ENCODE data around the gene ZNF524. TPM values are rescaled to one million over a fixed set of nuclear protein-coding genes. Genes with fewer than 3 reads are reported as not detected.
A peak's percentile ranks its signal among the peaks of the same experiment; 100 is the strongest.

The ZNF524 gene
- total and polyA plus RNA-seq, 10 of the 15 experiments (the other 5 are each of a cell fraction or from before 2014, with no cell fraction given): 0.47 to 18.6 (median 12.4) TPM; not detected in 1

DNA sequence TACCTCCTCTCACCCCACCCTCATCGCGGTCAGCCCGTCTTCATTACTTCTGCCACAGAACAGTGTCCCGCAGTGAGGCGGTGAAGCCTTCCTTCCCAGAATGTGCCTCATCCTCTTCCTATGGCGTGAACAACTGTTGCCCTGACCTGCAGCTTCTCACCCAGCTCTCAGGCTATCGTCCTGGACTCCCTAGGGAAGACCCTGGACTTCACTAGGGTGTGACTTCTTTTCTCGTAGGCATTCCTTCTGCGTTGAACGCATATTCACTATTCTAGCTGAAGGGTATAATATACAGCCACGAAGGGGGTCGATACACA lies 6.3 kb downstream of the ZNF524 start (continued):
- TF ChIP-seq TAF1 (IDR thresholded peaks at IDR 0.05; ENCODE audit: borderline replicate concordance, low read depth, low read length) (no peak), CBX5 (IDR thresholded peaks at IDR 0.05; ENCODE audit: low read depth) (no peak), MEF2A (IDR thresholded peaks at IDR 0.05; ENCODE audit: insufficient read depth, low read depth, low read length) (no peak), JUNB (IDR thresholded peaks at IDR 0.05) (no peak), SUZ12 (IDR thresholded peaks at IDR 0.05; ENCODE audit: unreplicated experiment) (no peak), SPI1 (IDR thresholded peaks at IDR 0.05; ENCODE audit: borderline replicate concordance, insufficient read depth, low read depth, low read length) (no peak), SIX5 (IDR thresholded peaks at IDR 0.05; ENCODE audit: low read depth, low read length, severe bottlenecking) (no peak), RBBP5 (conservative IDR thresholded peaks at IDR 0.05) (no peak), POLR2A (IDR thresholded peaks at IDR 0.05; ENCODE audit: low read depth, low read length) (peak; percentile 36; the same call in 1 of the 2 replicates), RB1 (IDR thresholded peaks at IDR 0.05; ENCODE audit: borderline replicate concordance) (no peak), NFIC (IDR thresholded peaks at IDR 0.05; ENCODE audit: low read depth, low read length) (no peak), SUPT20H (IDR thresholded peaks at IDR 0.05; ENCODE audit: borderline replicate concordance, control insufficient read depth, low read depth, low read length) (no peak), LARP7 (IDR thresholded peaks at IDR 0.05) (no peak), MYC (IDR thresholded peaks at IDR 0.05; ENCODE audit: insufficient read depth, insufficient read length, insufficient replicate concordance, low read length, severe bottlenecking) (no peak), TCF3 (IDR thresholded peaks at IDR 0.05; ENCODE audit: borderline replicate concordance, insufficient read depth, low read depth, low read length) (no peak), CBFB (IDR thresholded peaks at IDR 0.05; ENCODE audit: low read depth) (no peak), ETV6 (conservative IDR thresholded peaks at IDR 0.05 in 1 of 2, IDR thresholded peaks at IDR 0.05 in 1 of 2; ENCODE audit: borderline replicate concordance in 1 of 2, low read depth in 1 of 2) (no peak), HDGF (IDR thresholded peaks at IDR 0.05) (peak; percentile 92; the same call in 1 of the 2 replicates)
- TF ChIP-seq, protein P1, sequence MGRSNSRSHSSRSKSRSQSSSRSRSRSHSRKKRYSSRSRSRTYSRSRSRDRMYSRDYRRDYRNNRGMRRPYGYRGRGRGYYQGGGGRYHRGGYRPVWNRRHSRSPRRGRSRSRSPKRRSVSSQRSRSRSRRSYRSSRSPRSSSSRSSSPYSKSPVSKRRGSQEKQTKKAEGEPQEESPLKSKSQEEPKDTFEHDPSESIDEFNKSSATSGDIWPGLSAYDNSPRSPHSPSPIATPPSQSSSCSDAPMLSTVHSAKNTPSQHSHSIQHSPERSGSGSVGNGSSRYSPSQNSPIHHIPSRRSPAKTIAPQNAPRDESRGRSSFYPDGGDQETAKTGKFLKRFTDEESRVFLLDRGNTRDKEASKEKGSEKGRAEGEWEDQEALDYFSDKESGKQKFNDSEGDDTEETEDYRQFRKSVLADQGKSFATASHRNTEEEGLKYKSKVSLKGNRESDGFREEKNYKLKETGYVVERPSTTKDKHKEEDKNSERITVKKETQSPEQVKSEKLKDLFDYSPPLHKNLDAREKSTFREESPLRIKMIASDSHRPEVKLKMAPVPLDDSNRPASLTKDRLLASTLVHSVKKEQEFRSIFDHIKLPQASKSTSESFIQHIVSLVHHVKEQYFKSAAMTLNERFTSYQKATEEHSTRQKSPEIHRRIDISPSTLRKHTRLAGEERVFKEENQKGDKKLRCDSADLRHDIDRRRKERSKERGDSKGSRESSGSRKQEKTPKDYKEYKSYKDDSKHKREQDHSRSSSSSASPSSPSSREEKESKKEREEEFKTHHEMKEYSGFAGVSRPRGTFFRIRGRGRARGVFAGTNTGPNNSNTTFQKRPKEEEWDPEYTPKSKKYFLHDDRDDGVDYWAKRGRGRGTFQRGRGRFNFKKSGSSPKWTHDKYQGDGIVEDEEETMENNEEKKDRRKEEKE (IDR thresholded peaks at IDR 0.05): no peak
- TF ChIP-seq, protein P2, sequence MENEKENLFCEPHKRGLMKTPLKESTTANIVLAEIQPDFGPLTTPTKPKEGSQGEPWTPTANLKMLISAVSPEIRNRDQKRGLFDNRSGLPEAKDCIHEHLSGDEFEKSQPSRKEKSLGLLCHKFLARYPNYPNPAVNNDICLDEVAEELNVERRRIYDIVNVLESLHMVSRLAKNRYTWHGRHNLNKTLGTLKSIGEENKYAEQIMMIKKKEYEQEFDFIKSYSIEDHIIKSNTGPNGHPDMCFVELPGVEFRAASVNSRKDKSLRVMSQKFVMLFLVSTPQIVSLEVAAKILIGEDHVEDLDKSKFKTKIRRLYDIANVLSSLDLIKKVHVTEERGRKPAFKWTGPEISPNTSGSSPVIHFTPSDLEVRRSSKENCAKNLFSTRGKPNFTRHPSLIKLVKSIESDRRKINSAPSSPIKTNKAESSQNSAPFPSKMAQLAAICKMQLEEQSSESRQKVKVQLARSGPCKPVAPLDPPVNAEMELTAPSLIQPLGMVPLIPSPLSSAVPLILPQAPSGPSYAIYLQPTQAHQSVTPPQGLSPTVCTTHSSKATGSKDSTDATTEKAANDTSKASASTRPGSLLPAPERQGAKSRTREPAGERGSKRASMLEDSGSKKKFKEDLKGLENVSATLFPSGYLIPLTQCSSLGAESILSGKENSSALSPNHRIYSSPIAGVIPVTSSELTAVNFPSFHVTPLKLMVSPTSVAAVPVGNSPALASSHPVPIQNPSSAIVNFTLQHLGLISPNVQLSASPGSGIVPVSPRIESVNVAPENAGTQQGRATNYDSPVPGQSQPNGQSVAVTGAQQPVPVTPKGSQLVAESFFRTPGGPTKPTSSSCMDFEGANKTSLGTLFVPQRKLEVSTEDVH (IDR thresholded peaks at IDR 0.05; ENCODE audit: low read depth, partially characterized antibody): no peak
- TF ChIP-seq, protein P3, sequence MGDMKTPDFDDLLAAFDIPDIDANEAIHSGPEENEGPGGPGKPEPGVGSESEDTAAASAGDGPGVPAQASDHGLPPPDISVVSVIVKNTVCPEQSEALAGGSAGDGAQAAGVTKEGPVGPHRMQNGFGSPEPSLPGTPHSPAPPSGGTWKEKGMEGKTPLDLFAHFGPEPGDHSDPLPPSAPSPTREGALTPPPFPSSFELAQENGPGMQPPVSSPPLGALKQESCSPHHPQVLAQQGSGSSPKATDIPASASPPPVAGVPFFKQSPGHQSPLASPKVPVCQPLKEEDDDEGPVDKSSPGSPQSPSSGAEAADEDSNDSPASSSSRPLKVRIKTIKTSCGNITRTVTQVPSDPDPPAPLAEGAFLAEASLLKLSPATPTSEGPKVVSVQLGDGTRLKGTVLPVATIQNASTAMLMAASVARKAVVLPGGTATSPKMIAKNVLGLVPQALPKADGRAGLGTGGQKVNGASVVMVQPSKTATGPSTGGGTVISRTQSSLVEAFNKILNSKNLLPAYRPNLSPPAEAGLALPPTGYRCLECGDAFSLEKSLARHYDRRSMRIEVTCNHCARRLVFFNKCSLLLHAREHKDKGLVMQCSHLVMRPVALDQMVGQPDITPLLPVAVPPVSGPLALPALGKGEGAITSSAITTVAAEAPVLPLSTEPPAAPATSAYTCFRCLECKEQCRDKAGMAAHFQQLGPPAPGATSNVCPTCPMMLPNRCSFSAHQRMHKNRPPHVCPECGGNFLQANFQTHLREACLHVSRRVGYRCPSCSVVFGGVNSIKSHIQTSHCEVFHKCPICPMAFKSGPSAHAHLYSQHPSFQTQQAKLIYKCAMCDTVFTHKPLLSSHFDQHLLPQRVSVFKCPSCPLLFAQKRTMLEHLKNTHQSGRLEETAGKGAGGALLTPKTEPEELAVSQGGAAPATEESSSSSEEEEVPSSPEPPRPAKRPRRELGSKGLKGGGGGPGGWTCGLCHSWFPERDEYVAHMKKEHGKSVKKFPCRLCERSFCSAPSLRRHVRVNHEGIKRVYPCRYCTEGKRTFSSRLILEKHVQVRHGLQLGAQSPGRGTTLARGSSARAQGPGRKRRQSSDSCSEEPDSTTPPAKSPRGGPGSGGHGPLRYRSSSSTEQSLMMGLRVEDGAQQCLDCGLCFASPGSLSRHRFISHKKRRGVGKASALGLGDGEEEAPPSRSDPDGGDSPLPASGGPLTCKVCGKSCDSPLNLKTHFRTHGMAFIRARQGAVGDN (IDR thresholded peaks at IDR 0.05): 0 out of 2 replicates have a peak, but pooled peaks have one; percentile 27

All from GM12878 (cell line).